ENCODE results near the gene TBCE.

DNA sequence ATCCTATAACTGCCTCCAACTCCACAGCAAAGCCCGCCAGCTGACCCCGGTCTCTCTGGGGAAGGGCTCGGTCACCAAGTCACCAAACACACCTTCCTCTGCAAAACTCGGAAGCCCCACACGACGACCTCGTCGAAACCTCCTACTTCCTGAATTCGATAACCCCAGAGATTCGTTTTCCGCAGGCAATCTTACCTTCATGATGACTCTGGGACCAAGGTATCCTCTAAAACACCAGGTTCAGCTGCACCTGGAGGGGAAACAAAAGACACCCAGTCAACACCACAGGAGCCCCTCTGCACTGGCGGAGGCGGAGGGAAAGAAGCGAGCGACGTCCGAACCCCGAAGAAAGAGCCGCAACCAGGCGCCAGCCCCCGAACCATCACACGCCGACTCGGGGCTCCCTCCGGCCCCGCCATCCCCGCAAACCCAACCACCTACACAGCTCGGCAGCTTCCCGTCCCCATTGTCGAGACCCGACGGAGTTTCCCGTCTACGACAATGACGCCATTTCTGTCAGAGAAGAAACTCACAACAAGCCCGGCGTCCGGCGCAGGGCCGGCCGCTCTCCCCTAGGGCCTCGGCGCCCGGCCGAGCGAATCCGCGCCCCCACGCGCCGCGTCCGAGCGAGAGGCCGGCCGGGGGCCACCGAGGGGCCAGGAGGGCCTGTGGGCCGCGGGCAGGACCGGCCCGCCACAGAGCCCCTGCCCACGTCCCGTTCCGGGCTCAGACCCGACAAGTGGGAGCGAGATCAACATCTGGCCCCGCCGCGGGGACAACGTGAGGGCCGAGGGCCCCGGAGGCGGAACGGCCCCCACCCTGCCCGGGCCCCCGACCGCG lies 40.3 kb upstream of the TBCE start:
- TF ChIP-seq, protein P1, sequence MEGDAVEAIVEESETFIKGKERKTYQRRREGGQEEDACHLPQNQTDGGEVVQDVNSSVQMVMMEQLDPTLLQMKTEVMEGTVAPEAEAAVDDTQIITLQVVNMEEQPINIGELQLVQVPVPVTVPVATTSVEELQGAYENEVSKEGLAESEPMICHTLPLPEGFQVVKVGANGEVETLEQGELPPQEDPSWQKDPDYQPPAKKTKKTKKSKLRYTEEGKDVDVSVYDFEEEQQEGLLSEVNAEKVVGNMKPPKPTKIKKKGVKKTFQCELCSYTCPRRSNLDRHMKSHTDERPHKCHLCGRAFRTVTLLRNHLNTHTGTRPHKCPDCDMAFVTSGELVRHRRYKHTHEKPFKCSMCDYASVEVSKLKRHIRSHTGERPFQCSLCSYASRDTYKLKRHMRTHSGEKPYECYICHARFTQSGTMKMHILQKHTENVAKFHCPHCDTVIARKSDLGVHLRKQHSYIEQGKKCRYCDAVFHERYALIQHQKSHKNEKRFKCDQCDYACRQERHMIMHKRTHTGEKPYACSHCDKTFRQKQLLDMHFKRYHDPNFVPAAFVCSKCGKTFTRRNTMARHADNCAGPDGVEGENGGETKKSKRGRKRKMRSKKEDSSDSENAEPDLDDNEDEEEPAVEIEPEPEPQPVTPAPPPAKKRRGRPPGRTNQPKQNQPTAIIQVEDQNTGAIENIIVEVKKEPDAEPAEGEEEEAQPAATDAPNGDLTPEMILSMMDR (IDR thresholded peaks at IDR 0.05) = no peak
- no peak for TF ChIP-seq POLR2A (IDR thresholded peaks at IDR 0.05)
- no peak for TF ChIP-seq POLR2AphosphoS5 (IDR thresholded peaks at IDR 0.05)
- no peak for TF ChIP-seq EP300 (IDR thresholded peaks at IDR 0.05)

Data from upper lobe of left lung (tissue), 4 donors.